GM12878 (cell line): ENCODE results near the gene TSHB.

ENCODE experiments used
- EP300 ChIP-seq, 2 experiments: fragments of 150-350 bp in 1 of 2; IDR thresholded peaks; 2 replicates each; pipeline ENCODE4 v1.6.1; 2011 to 2012; ENCODE audit warnings: low read depth in 2 of 2, low read length in 2 of 2, borderline replicate concordance in 1 of 2, improper control_type of control experiment in 1 of 2, inconsistent platforms in 1 of 2; ENCODE audit not compliant: control insufficient read depth in 1 of 2
- IKZF1 ChIP-seq: fragments of 450-650 bp; conservative IDR thresholded peaks from 2 replicates; pipeline ENCODE4 v1.6.1; 2017; ENCODE audit warnings: antibody characterized with exemption, mild to moderate bottlenecking
- POLR2AphosphoS2 ChIP-seq: IDR thresholded peaks from 2 replicates; pipeline ENCODE4 v1.6.1; 2011; ENCODE audit warnings: low read depth, mild to moderate bottlenecking, low read length, improper control_type of control experiment, moderate library complexity

DNA sequence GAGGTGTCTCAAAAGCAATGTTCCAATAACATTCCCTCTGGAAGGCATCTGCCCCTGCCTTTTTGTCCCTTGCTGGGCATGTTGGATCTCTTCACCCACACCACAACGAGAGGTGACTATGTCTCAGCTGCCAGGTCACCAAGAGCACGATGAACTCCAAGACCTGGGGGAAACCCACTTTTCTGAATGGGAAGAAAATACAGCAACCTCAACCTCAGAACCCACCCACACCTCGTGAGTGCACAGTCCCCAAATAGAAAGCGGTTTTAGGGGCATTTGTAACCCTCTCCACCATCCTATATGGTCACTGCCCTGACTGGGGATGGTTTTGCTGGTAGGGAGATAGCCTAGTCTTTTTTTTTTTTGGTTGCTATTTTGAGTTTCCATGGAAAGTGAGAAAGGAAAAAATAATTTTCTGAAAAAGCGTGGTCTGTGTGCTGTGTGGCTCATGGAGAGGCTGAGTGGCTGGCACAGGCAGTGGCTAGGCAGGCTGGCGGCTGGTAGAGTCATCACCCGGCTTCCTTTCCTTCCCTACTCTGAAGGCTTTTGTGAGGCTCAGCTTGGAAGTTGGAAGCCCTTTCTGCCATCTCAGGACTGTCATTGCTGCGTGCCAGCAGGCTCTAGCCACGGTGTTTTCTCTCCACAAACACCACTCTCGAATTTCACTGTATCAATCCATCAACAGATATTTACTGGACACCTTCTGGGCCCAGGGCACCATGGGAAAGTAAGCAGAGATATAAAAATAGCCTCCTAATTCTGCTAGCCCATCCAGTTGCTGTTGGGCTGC lies 43.9 kb downstream of the TSHB start:
- peak in 1 of 2 experiments; percentile 32; a peak in 1 of 4 replicates for TF ChIP-seq EP300 (IDR thresholded peaks at IDR 0.05; ENCODE audit: borderline replicate concordance in 1 of 2, control insufficient read depth in 1 of 2, low read depth in 2 of 2, low read length in 2 of 2)
- TF ChIP-seq IKZF1 = peak; percentile 66
- no peak for TF ChIP-seq POLR2AphosphoS2
